Measurements from ENCODE around the gene TOMM70. TPM values are rescaled to one million over a fixed set of nuclear protein-coding genes. Genes with fewer than 3 reads are reported as not detected.

The TOMM70 gene
- total and polyA plus RNA-seq, 7 donors: 51.1 to 97.2 (median 76.7) TPM

- intact Hi-C loops (cut with DNase I): loop anchor here in 1 of 2 donors (10.0 kb wide), 1 partner anchor 308 kb away; no protein-coding TSS in a partner anchor
- 71 to 97% (median 74%) methylated on average over 2 of the region's 2 CpGs for WGBS, 3 donors
- DNase-seq (no peak), ATAC-seq (no peak)
- no peaks in the 10 kb centered on the region for H3K36me3 ChIP-seq (ENCODE audit: insufficient read depth in 1 of 2, low read depth in 1 of 2)
- no peak for TF ChIP-seq CTCF (IDR thresholded peaks at IDR 0.05)
- no peak overlapping the region for H3K27ac ChIP-seq
- no peaks in the 10 kb centered on the region for H3K27me3 ChIP-seq (ENCODE audit: insufficient read depth in 3 of 3, low read length in 2 of 3)
- H3K4me1 ChIP-seq: peaks cover 15% of the 10 kb centered on the region
- H3K9me3 ChIP-seq: peaks cover 7% of the 10 kb centered on the region
- H3K4me3 ChIP-seq: no peak overlapping the region
Observed at GRCh38 chr3:100407164-100407563, 6.3 kb upstream of the TOMM70 start.

GRCh38 chr3:100404250-100404548 lies 3.3 kb upstream of the TOMM70 start:
- H3K4me1 ChIP-seq: peaks cover 24% of the 10 kb centered on the region
- intact Hi-C loops (cut with DNase I): loop anchor here in 1 of 2 donors (10.0 kb wide), 1 partner anchor 311 kb away; no protein-coding TSS in a partner anchor
- H3K27ac ChIP-seq: no peak overlapping the region
- no peak for DNase-seq
- no peak for ATAC-seq
- WGBS, 3 donors: 94 to 100% (median 97%) methylated on average over 1 of the region's 1 CpG
- H3K9me3 ChIP-seq: peaks cover 7% of the 10 kb centered on the region
- no peak for TF ChIP-seq CTCF (IDR thresholded peaks at IDR 0.05)
- no peaks in the 10 kb centered on the region for H3K36me3 ChIP-seq (ENCODE audit: insufficient read depth in 1 of 2, low read depth in 1 of 2)
- H3K27me3 ChIP-seq (ENCODE audit: insufficient read depth in 3 of 3, low read length in 2 of 3): no peaks in the 10 kb centered on the region
- H3K4me3 ChIP-seq: no peak overlapping the region

GRCh38 chr3:100403362-100404249 lies 2.7 kb upstream of the TOMM70 start:
- Histone ChIP-seq H3K27ac (no peak overlapping the region), H3K4me1 (peaks cover 28% of the 10 kb centered on the region), H3K36me3 (ENCODE audit: insufficient read depth in 1 of 2, low read depth in 1 of 2) (no peaks in the 10 kb centered on the region), H3K9me3 (peaks cover 7% of the 10 kb centered on the region), H3K4me3 (peak overlapping the region; percentile 99), H3K27me3 (ENCODE audit: insufficient read depth in 3 of 3, low read length in 2 of 3) (no peaks in the 10 kb centered on the region)
- WGBS, 3 donors: 56 to 77% (median 66%) methylated on average over 5 of the region's 5 CpGs
- no peak for TF ChIP-seq CTCF (IDR thresholded peaks at IDR 0.05)
- intact Hi-C loops (cut with DNase I): loop anchor here in 1 of 2 donors (10.0 kb wide), 1 partner anchor 311 kb away; no protein-coding TSS in a partner anchor
- no peak for ATAC-seq
- no peak for DNase-seq

- ATAC-seq: no peak
- DNase-seq: no peak
- WGBS, 3 donors: 27 to 37% (median 31%) methylated on average over 2 of the region's 2 CpGs
- intact Hi-C loops (cut with DNase I): loop anchor here in 1 of 2 donors (10.0 kb wide), 1 partner anchor 312 kb away; no protein-coding TSS in a partner anchor
- no peak for TF ChIP-seq CTCF (IDR thresholded peaks at IDR 0.05)
- H3K36me3 ChIP-seq (ENCODE audit: insufficient read depth in 1 of 2, low read depth in 1 of 2): no peaks in the 10 kb centered on the region
- peaks cover 35% of the 10 kb centered on the region for H3K4me1 ChIP-seq
- peak overlapping the region; percentile 99 for H3K4me3 ChIP-seq
- H3K27ac ChIP-seq: peak overlapping the region; percentile 96
- no peaks in the 10 kb centered on the region for H3K27me3 ChIP-seq (ENCODE audit: insufficient read depth in 3 of 3, low read length in 2 of 3)
- peaks cover 7% of the 10 kb centered on the region for H3K9me3 ChIP-seq
Observed at GRCh38 chr3:100402891-100403290, 2.0 kb upstream of the TOMM70 start.
